HepG2 (cell line): Measurements from ENCODE around the gene POPDC2. TPM values are rescaled to one million over a fixed set of nuclear protein-coding genes. Genes with fewer than 3 reads are reported as not detected.

ENCODE experiments used
- ATAC-seq: fragments of 200-7000 bp; cut with Tn5 transposase; 3 replicates; pipeline ENCODE4 v1.9.1; 2020; ENCODE audit warnings: mild to moderate bottlenecking, moderate library complexity
- BruUV-seq: library from RNA; stranded (reverse); fragments of 400-500 nt; replicated peaks from 2 replicates; lab custom pipeline; 2021; lab: Mats Ljungman, UMichigan
- CTCF ChIA-PET: fragments of 300-600 bp; formaldehyde crosslinking; extraction: SDS; loops from one replicate; lab custom pipeline; 2021; ENCODE audit warnings: low total read pairs, inconsistent platforms, low intra/inter-chr PET ratio; lab: Yijun Ruan, JAX
- POLR2A ChIA-PET: fragments of 350-600 bp; sonication (Branson Sonifier 250); formaldehyde crosslinking; loops from one replicate; lab custom pipeline; 2020; ENCODE audit warnings: antibody characterized with exemption, inconsistent platforms; lab: Yijun Ruan, JAX
- DNase-seq: peaks from one replicate; pipeline ENCODE4 v3.0.0-alpha.2; 2015; ENCODE audit warnings: low spot score
- FAIRE-seq: peaks from 3 replicates; lab custom pipeline; 2011; peaks lifted over from hg19 to GRCh38; lab: Jason Lieb, UNC
- H2AFZ ChIP-seq: one replicate; pipeline ENCODE4 v1.6.1; 2011; ENCODE audit warnings: low read length, inconsistent platforms
- H3K27ac ChIP-seq: fragments of 300-600 bp; 3 replicates; pipeline ENCODE4 v1.8.0; 2011; ENCODE audit warnings: mixed run types, mild to moderate bottlenecking, mixed read lengths, low read length, inconsistent platforms; ENCODE audit not compliant: insufficient read depth; ENCODE audit errors: extremely low read length
- H3K27me3 ChIP-seq, 2 experiments: fragments of 200-600 bp in 1 of 2; 2 replicates in 1 of 2; 3 replicates in 1 of 2; pipeline versions ENCODE4 v1.6.0 to v1.8.0; 2011; ENCODE audit warnings: low read length in 2 of 2, mild to moderate bottlenecking in 2 of 2, moderate library complexity in 2 of 2, inconsistent platforms in 1 of 2; ENCODE audit not compliant: insufficient read depth in 2 of 2, control insufficient read depth in 1 of 2
- H3K36me3 ChIP-seq, 2 experiments: fragments of 200-600 bp in 1 of 2; replicated peaks in 1 of 2; 2 replicates in 1 of 2; 3 replicates in 1 of 2; pipeline versions ENCODE4 v1.5.1 to v1.8.0; 2011; ENCODE audit warnings: low read length in 2 of 2, inconsistent platforms in 1 of 2; ENCODE audit not compliant: insufficient read depth in 2 of 2, control insufficient read depth in 1 of 2
- H3K4me1 ChIP-seq: 2 replicates; pipeline ENCODE4 v1.5.1; 2012; ENCODE audit warnings: low read length, inconsistent platforms; ENCODE audit not compliant: insufficient read depth
- H3K4me2 ChIP-seq: 2 replicates; pipeline ENCODE4 v1.6.0; 2011; ENCODE audit warnings: low read depth, low read length, inconsistent platforms
- H3K4me3 ChIP-seq, 3 experiments: fragments of 200-600 bp in 1 of 3; sonication (generic), shearing (Covaris generic) in 1 of 3; replicated peaks in 1 of 3; 2 replicates each; pipeline ENCODE4 v1.5.1; 2011 to 2016; ENCODE audit warnings: low read length in 3 of 3, inconsistent platforms in 2 of 3, low read depth in 2 of 3, mild to moderate bottlenecking in 2 of 3, control low read depth in 1 of 3, mixed read lengths in 1 of 3; ENCODE audit not compliant: insufficient read depth in 1 of 3
- H3K79me2 ChIP-seq: one replicate; pipeline ENCODE4 v1.6.1; 2011; ENCODE audit warnings: low read length, inconsistent platforms; ENCODE audit not compliant: insufficient read depth
- H3K9ac ChIP-seq: 2 replicates; pipeline ENCODE4 v1.6.0; 2011; ENCODE audit warnings: mild to moderate bottlenecking, low read depth, low read length, inconsistent platforms; ENCODE audit not compliant: insufficient read depth
- H3K9me3 ChIP-seq: 2 replicates; pipeline ENCODE4 v1.5.1; 2012; ENCODE audit warnings: mild to moderate bottlenecking, low read length
- H4K20me1 ChIP-seq: 2 replicates; pipeline ENCODE4 v1.6.0; 2011; ENCODE audit warnings: inconsistent platforms, mild to moderate bottlenecking, low read length, moderate library complexity; ENCODE audit not compliant: insufficient read depth
- ADNP ChIP-seq: sonication (generic); formaldehyde crosslinking; IDR thresholded peaks from 2 replicates; pipeline ENCODE4 v1.4.0; 2020; ENCODE audit warnings: missing genetic modification reagents
- CREB1 ChIP-seq, 2 experiments: fragments of 450-650 bp in 1 of 2; IDR thresholded peaks; 2 replicates each; pipeline ENCODE4 v1.6.1; 2016 to 2017; ENCODE audit warnings: control low read depth in 1 of 2, mild to moderate bottlenecking in 1 of 2, missing compliant biosample characterization in 1 of 2, missing genetic modification characterization in 1 of 2
- FOXA1 ChIP-seq, 2 experiments: fragments of 450-650 bp in 1 of 2; sonication (generic) in 1 of 2; formaldehyde crosslinking in 1 of 2; IDR thresholded peaks; 2 replicates each; pipeline versions ENCODE4 v1.4.0 to v1.6.1; 2016 to 2020; ENCODE audit warnings: missing genetic modification reagents in 1 of 2
- GLI4 ChIP-seq: sonication (generic); formaldehyde crosslinking; IDR thresholded peaks from 2 replicates; pipeline ENCODE4 v1.5.1; 2020; ENCODE audit warnings: missing genetic modification reagents, mild to moderate bottlenecking, moderate library complexity, borderline replicate concordance
- JARID2 ChIP-seq: sonication (generic); formaldehyde crosslinking; IDR thresholded peaks from 2 replicates; pipeline ENCODE4 v1.8.1; 2023; ENCODE audit warnings: missing genetic modification reagents, inconsistent platforms; ENCODE audit not compliant: insufficient replicate concordance
- SIN3A ChIP-seq: IDR thresholded peaks from 2 replicates; pipeline ENCODE4 v1.6.1; 2011; ENCODE audit warnings: low read depth, mild to moderate bottlenecking, control low read depth, low read length, borderline replicate concordance
- ZBTB1 ChIP-seq: sonication (generic); formaldehyde crosslinking; IDR thresholded peaks from 2 replicates; pipeline ENCODE4 v1.4.0; 2020; ENCODE audit warnings: missing genetic modification reagents, borderline replicate concordance
- ZFP82 ChIP-seq: sonication (generic); formaldehyde crosslinking; IDR thresholded peaks from 2 replicates; pipeline ENCODE4 v1.5.1; 2020; ENCODE audit warnings: mild to moderate bottlenecking, missing genetic modification reagents, borderline replicate concordance
- ZNF101 ChIP-seq: sonication (generic); formaldehyde crosslinking; IDR thresholded peaks from 2 replicates; pipeline ENCODE4 v1.4.0; 2020; ENCODE audit warnings: mild to moderate bottlenecking, low read depth, missing genetic modification reagents, borderline replicate concordance
- ZNF383 ChIP-seq: sonication (generic); formaldehyde crosslinking; IDR thresholded peaks from 2 replicates; pipeline ENCODE4 v1.4.0; 2020; ENCODE audit warnings: missing genetic modification reagents, mild to moderate bottlenecking, borderline replicate concordance
- ZNF512B ChIP-seq: sonication (generic); formaldehyde crosslinking; IDR thresholded peaks from 2 replicates; pipeline ENCODE4 v1.5.1; 2020; ENCODE audit warnings: missing genetic modification reagents, mild to moderate bottlenecking, borderline replicate concordance
- ZNF598 ChIP-seq: sonication (generic); formaldehyde crosslinking; IDR thresholded peaks from 2 replicates; pipeline ENCODE4 v1.5.1; 2020; ENCODE audit warnings: mild to moderate bottlenecking, missing genetic modification reagents, borderline replicate concordance
- ZNF839 ChIP-seq: sonication (generic); formaldehyde crosslinking; IDR thresholded peaks from 2 replicates; pipeline ENCODE4 v1.4.0; 2020; ENCODE audit warnings: missing genetic modification reagents, mild to moderate bottlenecking, borderline replicate concordance
- WGBS: methylation state at CpG from one replicate; pipeline ENCODE4 v1.1.6; 2017; ENCODE audit warnings: low lambda C conversion rate; 5-methylcytosine and 5-hydroxymethylcytosine counted together
- in situ Hi-C: cut with HindIII; loops from 2 replicates; pipeline ENCODE4 v1.10.0; 2017; ENCODE audit warnings: low pct_unique_long_range_greater_than_20kb; ENCODE audit not compliant: extremely low pct_ligation_motif_present
- intact Hi-C: fragments of 100-400 bp; cut with micrococcal nuclease; formaldehyde crosslinking; loops from one replicate; pipeline ENCODE4 v1.10.0; 2022; ENCODE audit not compliant: unreplicated experiment
- polyA plus RNA-seq, 8 experiments: library from polyadenylated mRNA; depleted of rRNA in 3 of 8; stranded (reverse) in 7 of 8; unstranded in 1 of 8; fragments of >200 nt; fragmentation: Illumina TruSeq in 4 of 8; extraction: Trizol in 4 of 8; gene quantifications; 2 replicates each; pipeline versions ENCODE4 v1.2.1 to v1.2.3, GENCODE V29; 2011 to 2016; ENCODE audit warnings: low read depth in 4 of 8, missing spikeins in 1 of 8, mixed read lengths in 1 of 8; ENCODE audit not compliant: insufficient read depth in 1 of 8
- total RNA-seq, 5 experiments: library from RNA; depleted of rRNA; stranded (reverse); fragments of >200 nt; fragmentation: Illumina TruSeq; extraction: Trizol; gene quantifications; 2 replicates each; pipeline ENCODE4 v1.2.3, GENCODE V29; 2016; ENCODE audit warnings: low read depth in 1 of 5
- TF ChIP-seq, protein P1 (sequence below): sonication (generic); formaldehyde crosslinking; IDR thresholded peaks from 2 replicates; pipeline ENCODE4 v1.5.0; 2020; ENCODE audit warnings: mild to moderate bottlenecking, missing genetic modification reagents
- TF ChIP-seq, protein P2 (sequence below): sonication (generic); formaldehyde crosslinking; IDR thresholded peaks from 2 replicates; pipeline ENCODE4 v1.9.0; 2021; ENCODE audit warnings: missing genetic modification reagents, borderline replicate concordance

POPDC2 gene
- total and polyA plus RNA-seq, 2 of the 13 experiments (the other 11 are each of a cell fraction or from before 2014, with no cell fraction given): 0.18 to 0.58 TPM

DNA sequence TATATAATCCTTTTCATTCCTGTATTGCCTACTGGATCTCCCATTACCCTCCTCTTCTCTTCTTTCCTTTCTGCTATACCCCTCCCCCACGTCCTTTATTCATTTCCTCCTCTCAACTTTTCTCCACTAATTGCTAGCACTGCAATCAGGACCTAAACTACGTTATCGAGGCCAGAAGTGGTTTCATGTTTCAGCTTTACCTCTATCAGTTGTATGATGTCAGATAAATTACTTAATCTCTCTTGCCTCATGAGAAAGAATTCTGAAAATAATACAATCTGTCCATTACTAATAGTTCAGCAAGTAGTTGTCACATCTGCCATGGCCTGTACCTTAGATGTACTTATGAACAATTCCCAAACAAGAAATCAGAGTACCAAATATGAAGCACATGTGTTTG lies 10.6 kb downstream of the POPDC2 start:
- no TSS peak for BruUV-seq
- Histone ChIP-seq H3K4me3 (no peak overlapping the region), H3K9me3 (no peaks in the 10 kb centered on the region), H3K9ac (no peak overlapping the region), H3K27ac (no peak overlapping the region), H3K27me3 (no peaks in the 10 kb centered on the region), H3K79me2 (no peaks in the 10 kb centered on the region), H3K4me2 (no peak overlapping the region), H3K36me3 (no peaks in the 10 kb centered on the region), H4K20me1 (no peaks in the 10 kb centered on the region), H2AFZ (no peak overlapping the region), H3K4me1 (peaks cover 19% of the 10 kb centered on the region)
- ATAC-seq (no peak), DNase-seq (no peak), FAIRE-seq (no peak)
- ChIA-PET POLR2A (no interaction called here), CTCF (no interaction called here)
- in situ Hi-C loops (no loop called here), intact Hi-C loops (no loop called here)
- 36% methylated on average over 3 of the region's 3 CpGs for WGBS
- TF ChIP-seq ZFP82 (no peak), GLI4 (CRISPR knock-in tag) (no peak), JARID2 (no peak), ZNF598 (CRISPR knock-in tag) (no peak), ZNF839 (no peak), ZBTB1 (CRISPR knock-in tag) (no peak), ZNF512B (CRISPR knock-in tag) (no peak), ADNP (CRISPR knock-in tag) (no peak), FOXA1 (IDR thresholded peaks at IDR 0.05) (no peak), FOXA1 (CRISPR knock-in tag; IDR thresholded peaks at IDR 0.05) (no peak), ZNF101 (CRISPR knock-in tag) (no peak), SIN3A (no peak), ZNF383 (no peak), CREB1 (IDR thresholded peaks at IDR 0.05) (no peak), CREB1 (CRISPR knock-in tag; IDR thresholded peaks at IDR 0.05) (no peak)
- TF ChIP-seq, protein P1, sequence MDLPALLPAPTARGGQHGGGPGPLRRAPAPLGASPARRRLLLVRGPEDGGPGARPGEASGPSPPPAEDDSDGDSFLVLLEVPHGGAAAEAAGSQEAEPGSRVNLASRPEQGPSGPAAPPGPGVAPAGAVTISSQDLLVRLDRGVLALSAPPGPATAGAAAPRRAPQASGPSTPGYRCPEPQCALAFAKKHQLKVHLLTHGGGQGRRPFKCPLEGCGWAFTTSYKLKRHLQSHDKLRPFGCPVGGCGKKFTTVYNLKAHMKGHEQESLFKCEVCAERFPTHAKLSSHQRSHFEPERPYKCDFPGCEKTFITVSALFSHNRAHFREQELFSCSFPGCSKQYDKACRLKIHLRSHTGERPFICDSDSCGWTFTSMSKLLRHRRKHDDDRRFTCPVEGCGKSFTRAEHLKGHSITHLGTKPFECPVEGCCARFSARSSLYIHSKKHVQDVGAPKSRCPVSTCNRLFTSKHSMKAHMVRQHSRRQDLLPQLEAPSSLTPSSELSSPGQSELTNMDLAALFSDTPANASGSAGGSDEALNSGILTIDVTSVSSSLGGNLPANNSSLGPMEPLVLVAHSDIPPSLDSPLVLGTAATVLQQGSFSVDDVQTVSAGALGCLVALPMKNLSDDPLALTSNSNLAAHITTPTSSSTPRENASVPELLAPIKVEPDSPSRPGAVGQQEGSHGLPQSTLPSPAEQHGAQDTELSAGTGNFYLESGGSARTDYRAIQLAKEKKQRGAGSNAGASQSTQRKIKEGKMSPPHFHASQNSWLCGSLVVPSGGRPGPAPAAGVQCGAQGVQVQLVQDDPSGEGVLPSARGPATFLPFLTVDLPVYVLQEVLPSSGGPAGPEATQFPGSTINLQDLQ (CRISPR knock-in tag): no peak
- TF ChIP-seq, protein P2, sequence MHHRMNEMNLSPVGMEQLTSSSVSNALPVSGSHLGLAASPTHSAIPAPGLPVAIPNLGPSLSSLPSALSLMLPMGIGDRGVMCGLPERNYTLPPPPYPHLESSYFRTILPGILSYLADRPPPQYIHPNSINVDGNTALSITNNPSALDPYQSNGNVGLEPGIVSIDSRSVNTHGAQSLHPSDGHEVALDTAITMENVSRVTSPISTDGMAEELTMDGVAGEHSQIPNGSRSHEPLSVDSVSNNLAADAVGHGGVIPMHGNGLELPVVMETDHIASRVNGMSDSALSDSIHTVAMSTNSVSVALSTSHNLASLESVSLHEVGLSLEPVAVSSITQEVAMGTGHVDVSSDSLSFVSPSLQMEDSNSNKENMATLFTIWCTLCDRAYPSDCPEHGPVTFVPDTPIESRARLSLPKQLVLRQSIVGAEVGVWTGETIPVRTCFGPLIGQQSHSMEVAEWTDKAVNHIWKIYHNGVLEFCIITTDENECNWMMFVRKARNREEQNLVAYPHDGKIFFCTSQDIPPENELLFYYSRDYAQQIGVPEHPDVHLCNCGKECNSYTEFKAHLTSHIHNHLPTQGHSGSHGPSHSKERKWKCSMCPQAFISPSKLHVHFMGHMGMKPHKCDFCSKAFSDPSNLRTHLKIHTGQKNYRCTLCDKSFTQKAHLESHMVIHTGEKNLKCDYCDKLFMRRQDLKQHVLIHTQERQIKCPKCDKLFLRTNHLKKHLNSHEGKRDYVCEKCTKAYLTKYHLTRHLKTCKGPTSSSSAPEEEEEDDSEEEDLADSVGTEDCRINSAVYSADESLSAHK: no peak
